ENCODE measurements around the gene ANKS1B. TPM values are rescaled to one million over a fixed set of nuclear protein-coding genes. Genes with fewer than 3 reads are reported as not detected.

ANKS1B gene
- total RNA-seq, 1 donor from 2014 or later = 2.3 TPM

DNA sequence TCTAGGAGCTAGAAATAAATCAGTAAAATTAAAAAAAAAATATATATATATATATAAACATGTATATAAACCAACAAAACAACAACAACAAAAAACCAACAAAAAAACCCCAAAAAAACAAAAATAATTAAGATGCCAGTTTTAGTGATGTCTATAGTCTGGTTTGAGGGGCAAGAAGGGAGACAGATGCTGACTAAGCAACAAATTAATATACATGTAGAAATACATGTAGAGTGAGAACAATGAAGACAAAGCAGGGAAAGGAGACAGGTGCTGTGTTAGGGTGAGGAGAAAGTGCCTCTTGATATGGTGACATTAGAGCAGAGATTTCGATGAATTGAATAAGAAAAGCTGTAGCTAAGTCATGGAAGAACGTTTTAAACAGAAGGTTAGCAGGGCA lies 861.8 kb downstream of the ANKS1B start:
- H3K9me3 Mint-ChIP-seq (ENCODE audit: low read depth) = no peaks in the 10 kb centered on the region
- no peaks in the 10 kb centered on the region for H3K36me3 Mint-ChIP-seq (ENCODE audit: low read depth)
- H3K4me1 Mint-ChIP-seq (ENCODE audit: low read depth) = no peaks in the 10 kb centered on the region
- no peak overlapping the region for H3K4me3 Mint-ChIP-seq (ENCODE audit: unreplicated experiment)
- peaks cover 2% of the 10 kb centered on the region for H3K27me3 Mint-ChIP-seq (ENCODE audit: low read depth)
- TF ChIP-seq, protein P1, sequence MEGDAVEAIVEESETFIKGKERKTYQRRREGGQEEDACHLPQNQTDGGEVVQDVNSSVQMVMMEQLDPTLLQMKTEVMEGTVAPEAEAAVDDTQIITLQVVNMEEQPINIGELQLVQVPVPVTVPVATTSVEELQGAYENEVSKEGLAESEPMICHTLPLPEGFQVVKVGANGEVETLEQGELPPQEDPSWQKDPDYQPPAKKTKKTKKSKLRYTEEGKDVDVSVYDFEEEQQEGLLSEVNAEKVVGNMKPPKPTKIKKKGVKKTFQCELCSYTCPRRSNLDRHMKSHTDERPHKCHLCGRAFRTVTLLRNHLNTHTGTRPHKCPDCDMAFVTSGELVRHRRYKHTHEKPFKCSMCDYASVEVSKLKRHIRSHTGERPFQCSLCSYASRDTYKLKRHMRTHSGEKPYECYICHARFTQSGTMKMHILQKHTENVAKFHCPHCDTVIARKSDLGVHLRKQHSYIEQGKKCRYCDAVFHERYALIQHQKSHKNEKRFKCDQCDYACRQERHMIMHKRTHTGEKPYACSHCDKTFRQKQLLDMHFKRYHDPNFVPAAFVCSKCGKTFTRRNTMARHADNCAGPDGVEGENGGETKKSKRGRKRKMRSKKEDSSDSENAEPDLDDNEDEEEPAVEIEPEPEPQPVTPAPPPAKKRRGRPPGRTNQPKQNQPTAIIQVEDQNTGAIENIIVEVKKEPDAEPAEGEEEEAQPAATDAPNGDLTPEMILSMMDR (IDR thresholded peaks at IDR 0.05) = no peak
- no peak overlapping the region for H3K27ac Mint-ChIP-seq (ENCODE audit: unreplicated experiment)
- DNase-seq (ENCODE audit: low spot score) = no peak

DNA sequence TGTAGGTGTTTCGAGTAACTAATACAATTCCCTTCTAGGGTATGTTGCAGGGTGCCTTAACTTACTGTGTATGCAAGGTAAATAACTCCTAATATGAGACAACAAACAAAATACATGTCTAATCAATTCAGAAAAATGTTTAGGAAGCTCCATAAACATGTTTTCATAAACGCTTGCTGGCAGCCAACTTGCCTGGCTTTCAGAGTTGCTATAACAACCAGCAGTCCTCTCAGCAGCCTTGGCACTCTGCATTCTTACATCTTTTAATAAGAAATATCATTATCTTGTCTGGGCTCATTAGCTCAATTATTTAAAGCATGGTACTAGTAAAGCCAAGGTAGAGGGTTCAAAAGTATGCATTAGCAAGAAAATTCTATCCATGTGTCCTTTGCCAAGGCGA lies 862.2 kb downstream of the ANKS1B start:
- no peaks in the 10 kb centered on the region for H3K4me1 Mint-ChIP-seq (ENCODE audit: low read depth)

DNA sequence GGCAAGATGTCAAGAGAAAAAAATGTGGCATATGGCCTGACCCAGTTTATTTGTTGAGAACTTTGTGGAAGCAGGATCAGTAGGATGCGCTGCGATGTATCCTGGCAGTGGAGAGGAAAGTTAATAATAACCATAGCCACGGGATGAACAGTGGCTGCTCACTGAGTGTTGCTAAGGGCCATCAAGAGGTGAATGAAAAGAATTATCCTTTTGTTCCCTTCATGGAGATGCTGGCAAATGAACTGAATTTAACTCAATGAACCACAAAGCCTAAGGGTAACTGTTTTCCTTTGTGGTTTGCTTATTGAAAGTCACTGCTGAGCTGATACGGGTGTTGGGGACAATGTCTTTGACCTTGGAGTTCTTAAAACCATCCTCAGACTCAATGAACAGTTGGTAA lies 863.2 kb downstream of the ANKS1B start:
- Mint-ChIP-seq H3K4me3 (ENCODE audit: unreplicated experiment) (no peak overlapping the region), H3K27me3 (ENCODE audit: low read depth) (peaks cover 2% of the 10 kb centered on the region), H3K9me3 (ENCODE audit: low read depth) (no peaks in the 10 kb centered on the region), H3K4me1 (ENCODE audit: low read depth) (no peaks in the 10 kb centered on the region), H3K27ac (ENCODE audit: unreplicated experiment) (no peak overlapping the region), H3K36me3 (ENCODE audit: low read depth) (no peaks in the 10 kb centered on the region)
- TF ChIP-seq, protein P1 (IDR thresholded peaks at IDR 0.05) = no peak
- DNase-seq (ENCODE audit: low spot score) = no peak

More for the DNA sequence above, 862.2 kb downstream of the ANKS1B start:
- H3K9me3 Mint-ChIP-seq (ENCODE audit: low read depth) = no peaks in the 10 kb centered on the region
- TF ChIP-seq, protein P1 (IDR thresholded peaks at IDR 0.05) = no peak
- no peaks in the 10 kb centered on the region for H3K36me3 Mint-ChIP-seq (ENCODE audit: low read depth)
- H3K27ac Mint-ChIP-seq (ENCODE audit: unreplicated experiment) = no peak overlapping the region
- DNase-seq (ENCODE audit: low spot score) = no peak
- H3K4me3 Mint-ChIP-seq (ENCODE audit: unreplicated experiment) = no peak overlapping the region
- peaks cover 2% of the 10 kb centered on the region for H3K27me3 Mint-ChIP-seq (ENCODE audit: low read depth)

DNA sequence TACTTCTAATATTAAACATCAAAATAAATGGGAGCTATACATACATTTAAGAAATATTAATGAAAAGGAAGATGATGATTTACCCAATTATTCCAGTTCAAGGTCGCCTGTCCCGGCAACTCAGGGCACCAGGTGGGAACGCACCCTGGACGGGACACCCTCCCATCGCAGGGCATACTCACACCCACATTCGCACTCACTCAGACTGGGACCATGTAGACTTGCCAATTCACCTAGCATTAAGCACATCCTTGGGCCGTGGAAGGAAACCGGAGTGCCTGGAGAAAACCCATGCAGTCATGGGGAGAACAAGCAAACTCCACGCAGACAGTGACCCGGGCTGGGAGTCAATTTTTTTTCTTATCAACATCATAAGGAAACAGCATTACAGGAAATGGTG lies 864.8 kb downstream of the ANKS1B start:
- Mint-ChIP-seq H3K27ac (ENCODE audit: unreplicated experiment) (no peak overlapping the region), H3K9me3 (ENCODE audit: low read depth) (peaks cover 3% of the 10 kb centered on the region)

DNA sequence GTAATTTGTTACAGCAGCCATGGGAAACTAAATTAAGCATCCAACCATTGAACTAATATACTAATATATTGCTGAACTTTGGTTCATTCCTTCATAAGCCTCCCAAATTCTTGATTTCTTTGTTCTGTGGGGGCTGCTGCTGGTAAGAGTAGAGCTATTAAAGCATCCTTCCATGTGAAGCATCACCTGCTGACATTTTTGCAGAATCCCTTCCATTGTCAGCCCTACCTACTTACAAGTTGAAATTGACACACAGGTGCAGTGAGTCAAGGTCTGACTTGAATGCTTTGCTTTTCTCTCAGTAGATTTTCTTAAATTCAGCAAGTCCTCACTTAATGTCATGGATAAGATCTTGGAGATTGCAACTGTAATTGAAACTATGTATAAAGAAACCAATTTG lies 865.3 kb downstream of the ANKS1B start:
- TF ChIP-seq, protein P1 (IDR thresholded peaks at IDR 0.05) = no peak
- Mint-ChIP-seq H3K4me1 (ENCODE audit: low read depth) (no peaks in the 10 kb centered on the region), H3K27ac (ENCODE audit: unreplicated experiment) (no peak overlapping the region)

More for the DNA sequence above, 864.8 kb downstream of the ANKS1B start:
- Mint-ChIP-seq H3K4me1 (ENCODE audit: low read depth) (no peaks in the 10 kb centered on the region), H3K36me3 (ENCODE audit: low read depth) (no peaks in the 10 kb centered on the region), H3K4me3 (ENCODE audit: unreplicated experiment) (no peak overlapping the region), H3K27me3 (ENCODE audit: low read depth) (peaks cover 2% of the 10 kb centered on the region)
- TF ChIP-seq, protein P1 (IDR thresholded peaks at IDR 0.05) = no peak
- no peak for DNase-seq (ENCODE audit: low spot score)

More for the DNA sequence above, 865.3 kb downstream of the ANKS1B start:
- H3K4me3 Mint-ChIP-seq (ENCODE audit: unreplicated experiment) = no peak overlapping the region
- H3K9me3 Mint-ChIP-seq (ENCODE audit: low read depth) = peaks cover 3% of the 10 kb centered on the region
- DNase-seq (ENCODE audit: low spot score) = no peak
- no peaks in the 10 kb centered on the region for H3K36me3 Mint-ChIP-seq (ENCODE audit: low read depth)
- peaks cover 2% of the 10 kb centered on the region for H3K27me3 Mint-ChIP-seq (ENCODE audit: low read depth)
